ENCODE results near the gene CHMP1A.
"Not testable (repeated sequence)": the region's sequence is repeated elsewhere in the genome, so short reads cannot be mapped to it uniquely, and the experiment has no call there.

Gene CHMP1A

GRCh38 chr16:89656435-89657121, 930 bp downstream of the CHMP1A start:
- DNase-seq, result no peak

- DNase-seq, result no peak
Observed at GRCh38 chr16:89655062-89655643, 2.4 kb downstream of the CHMP1A start.

GRCh38 chr16:89653656-89654295, 3.7 kb downstream of the CHMP1A start:
- DNase-seq, result no peak

GRCh38 chr16:89651584-89651983, 5.9 kb downstream of the CHMP1A start:
- DNase-seq, result no peak

GRCh38 chr16:89646906-89647305, 10.6 kb downstream of the CHMP1A start:
- no peak for DNase-seq

- DNase-seq, result no peak
Observed at GRCh38 chr16:89646270-89646669, 11.2 kb downstream of the CHMP1A start.

GRCh38 chr16:89645122-89645521, 12.4 kb downstream of the CHMP1A start:
- no peak for DNase-seq

GRCh38 chr16:89643769-89644300, 13.7 kb downstream of the CHMP1A start:
- no peak for DNase-seq

- DNase-seq, result no peak
Observed at GRCh38 chr16:89642574-89642973, 14.9 kb downstream of the CHMP1A start.

- no peak for DNase-seq
Observed at GRCh38 chr16:89641458-89642119, 15.9 kb downstream of the CHMP1A start.

- no peak for DNase-seq
Observed at GRCh38 chr16:89639385-89639784, 18.1 kb downstream of the CHMP1A start.

GRCh38 chr16:89638455-89638854, 19.1 kb downstream of the CHMP1A start:
- DNase-seq, result no peak

- no peak for DNase-seq
Observed at GRCh38 chr16:89637379-89637778, 20.1 kb downstream of the CHMP1A start.

- DNase-seq, result no peak
Observed at GRCh38 chr16:89636663-89637062, 20.8 kb downstream of the CHMP1A start.

- DNase-seq, result not testable (repeated sequence)
Observed at GRCh38 chr16:89634463-89635385, 22.8 kb downstream of the CHMP1A start.

- DNase-seq, result no peak
Observed at GRCh38 chr16:89633064-89633631, 24.4 kb downstream of the CHMP1A start.

GRCh38 chr16:89629827-89630610, 27.5 kb downstream of the CHMP1A start:
- DNase-seq, result no peak

GRCh38 chr16:89624777-89625761, 32.4 kb downstream of the CHMP1A start:
- no peak for DNase-seq

GRCh38 chr16:89623511-89624261, 33.8 kb downstream of the CHMP1A start:
- DNase-seq, result no peak

Data from bone marrow (tissue), 2 donors.